Parathyroid adenoma (tissue), 2 donors: ENCODE measurements around the gene CLDN6.

ENCODE experiments used
- H2AFZ ChIP-seq: fragments of 300-600 bp; sonication (generic); one replicate; pipeline ENCODE4 v1.7.0; 2017; ENCODE audit warnings: antibody characterized with exemption, mild to moderate bottlenecking
- H3K27ac ChIP-seq: fragments of 300-600 bp; sonication (generic); one replicate; pipeline ENCODE4 v1.7.0; 2017
- H3K27me3 ChIP-seq: fragments of 300-600 bp; sonication (generic); one replicate; pipeline ENCODE4 v1.7.0; 2017; ENCODE audit warnings: low read length; ENCODE audit not compliant: control insufficient read depth, insufficient read depth
- H3K36me3 ChIP-seq: fragments of 300-600 bp; sonication (generic); one replicate; pipeline ENCODE4 v1.7.0; 2017; ENCODE audit warnings: low read length; ENCODE audit not compliant: control insufficient read depth, insufficient read depth
- H3K4me1 ChIP-seq: fragments of 300-600 bp; sonication (generic); one replicate; pipeline ENCODE4 v1.7.0; 2017; ENCODE audit warnings: control low read depth
- H3K4me2 ChIP-seq: fragments of 300-600 bp; sonication (generic); one replicate; pipeline ENCODE4 v1.7.0; 2017; ENCODE audit warnings: low read length
- H3K4me3 ChIP-seq: fragments of 300-600 bp; sonication (generic); one replicate; pipeline ENCODE4 v1.7.0; 2017; ENCODE audit warnings: low read depth, low read length
- H3K79me2 ChIP-seq: fragments of 300-600 bp; sonication (generic); one replicate; pipeline ENCODE4 v1.7.0; 2017; ENCODE audit warnings: control low read depth
- H3K9ac ChIP-seq: fragments of 300-600 bp; sonication (generic); one replicate; pipeline ENCODE4 v1.7.0; 2017; ENCODE audit warnings: mild to moderate bottlenecking
- H3K9me3 ChIP-seq: fragments of 300-600 bp; sonication (generic); one replicate; pipeline ENCODE4 v1.7.0; 2017; ENCODE audit warnings: low read length; ENCODE audit not compliant: control insufficient read depth
- CTCF ChIP-seq: fragments of 300-600 bp; sonication (generic); IDR thresholded peaks from one replicate; pipeline ENCODE4 v1.7.0; 2017; ENCODE audit warnings: antibody characterized with exemption, mild to moderate bottlenecking
- donor health status: primary hyperparathyroidism.

CLDN6 gene

GRCh38 chr16:3017344-3017743 is 639 bp downstream of the CLDN6 start:
- Histone ChIP-seq H3K27ac (no peak overlapping the region), H3K4me3 (no peak overlapping the region), H3K36me3 (no peaks in the 10 kb centered on the region), H3K9me3 (no peaks in the 10 kb centered on the region), H3K4me1 (peaks cover 21% of the 10 kb centered on the region), H3K9ac (no peak overlapping the region), H3K4me2 (no peak overlapping the region), H3K27me3 (no peaks in the 10 kb centered on the region), H2AFZ (no peak overlapping the region), H3K79me2 (no peaks in the 10 kb centered on the region)
- TF ChIP-seq CTCF: no peak

DNA sequence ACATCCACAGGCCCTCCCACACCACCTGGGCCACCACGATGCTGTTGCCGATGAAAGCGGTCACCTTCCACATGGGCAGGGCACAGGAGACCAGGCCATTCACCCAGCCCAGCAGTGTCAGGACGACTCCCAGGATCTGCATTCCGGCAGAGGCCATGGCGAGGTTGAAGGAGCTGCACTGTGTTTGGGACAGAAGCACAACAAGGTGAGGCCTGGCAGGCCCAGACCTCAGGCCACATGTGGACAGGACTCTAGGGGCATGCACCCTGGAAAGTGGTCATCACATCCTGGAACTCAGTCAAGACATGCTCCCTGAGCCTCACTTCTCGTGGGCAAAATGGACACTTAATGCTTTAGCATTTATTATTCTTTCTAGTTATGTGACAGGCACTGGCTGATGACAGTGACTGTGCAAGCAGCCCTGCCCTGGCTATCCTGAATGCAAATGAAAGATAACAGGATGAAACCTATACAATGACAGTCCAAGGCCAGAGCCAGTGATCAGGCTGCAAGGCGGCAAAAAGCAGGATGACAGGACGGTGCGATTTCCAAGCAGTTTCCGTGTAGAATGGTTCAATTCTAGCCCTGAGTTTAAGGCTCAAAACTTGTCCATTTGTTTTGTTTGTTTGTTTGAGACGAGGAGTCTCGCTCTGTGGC is 2.0 kb downstream of the CLDN6 start:
- Histone ChIP-seq H3K27me3 (no peaks in the 10 kb centered on the region), H3K36me3 (no peaks in the 10 kb centered on the region), H3K4me1 (peaks cover 23% of the 10 kb centered on the region)

GRCh38 chr16:3014971-3015370 is 3.0 kb downstream of the CLDN6 start:
- H3K4me2 ChIP-seq: no peak overlapping the region
- H3K27ac ChIP-seq: no peak overlapping the region
- no peaks in the 10 kb centered on the region for H3K27me3 ChIP-seq
- H3K36me3 ChIP-seq: no peaks in the 10 kb centered on the region
- H2AFZ ChIP-seq: no peak overlapping the region
- H3K4me1 ChIP-seq: peaks cover 31% of the 10 kb centered on the region
- H3K79me2 ChIP-seq: peaks cover 3% of the 10 kb centered on the region
- no peak for TF ChIP-seq CTCF
- no peaks in the 10 kb centered on the region for H3K9me3 ChIP-seq
- H3K4me3 ChIP-seq: no peak overlapping the region
- H3K9ac ChIP-seq: no peak overlapping the region

More for the DNA sequence above, 2.0 kb downstream of the CLDN6 start:
- Histone ChIP-seq H3K9me3 (no peaks in the 10 kb centered on the region), H3K79me2 (peaks cover 3% of the 10 kb centered on the region), H3K9ac (no peak overlapping the region), H3K27ac (no peak overlapping the region), H3K4me2 (no peak overlapping the region), H3K4me3 (no peak overlapping the region), H2AFZ (no peak overlapping the region)
- TF ChIP-seq CTCF: no peak

DNA sequence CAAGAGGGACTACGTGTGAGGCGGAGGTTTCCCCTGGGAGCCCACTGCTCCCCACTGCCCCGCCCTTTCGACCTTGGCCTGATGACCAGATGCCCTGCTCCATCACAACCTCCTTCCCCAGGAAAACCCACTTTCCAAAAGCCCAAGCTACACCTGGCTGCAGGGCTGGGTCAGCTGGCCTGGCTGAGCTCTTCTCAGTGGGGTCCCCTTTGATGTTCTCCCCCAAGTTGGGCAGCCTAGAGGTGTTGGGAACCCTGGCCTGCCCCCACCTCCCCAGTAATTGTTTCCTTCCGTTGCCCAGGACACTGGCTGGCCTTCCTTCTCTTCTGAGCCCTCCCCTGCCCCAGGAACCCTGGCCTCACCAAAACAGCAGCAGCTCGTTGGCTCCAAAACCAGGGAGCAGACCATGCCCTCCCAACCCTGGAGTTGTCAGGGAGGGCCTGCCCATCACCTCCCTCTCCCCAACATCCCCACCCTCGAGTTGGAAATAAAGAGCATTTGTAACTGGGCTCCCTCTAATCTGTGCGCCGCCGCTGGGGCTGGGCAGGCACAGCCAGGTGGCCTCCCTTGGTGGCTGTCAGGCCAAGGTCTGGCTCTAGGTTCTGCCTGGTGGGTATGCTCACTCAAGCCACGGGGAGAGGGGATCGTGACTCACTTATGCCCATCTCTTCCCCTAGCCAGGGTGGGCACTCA is 3.8 kb downstream of the CLDN6 start:
- no peak overlapping the region for H3K9ac ChIP-seq
- no peak overlapping the region for H3K4me3 ChIP-seq
- no peak for TF ChIP-seq CTCF
- no peaks in the 10 kb centered on the region for H3K27me3 ChIP-seq
- H3K27ac ChIP-seq: no peak overlapping the region
- peaks cover 38% of the 10 kb centered on the region for H3K4me1 ChIP-seq
- no peak overlapping the region for H3K4me2 ChIP-seq
- H2AFZ ChIP-seq: no peak overlapping the region
- peaks cover 3% of the 10 kb centered on the region for H3K79me2 ChIP-seq
- H3K9me3 ChIP-seq: no peaks in the 10 kb centered on the region
- no peaks in the 10 kb centered on the region for H3K36me3 ChIP-seq
